KMS-11 (cell line): ENCODE data around the gene NAA30.
A peak's percentile ranks its signal among the peaks of the same experiment; 100 is the strongest.

Experiments
- H2AFZ ChIP-seq: fragments of 200-600 bp; sonication (generic); 2 replicates; pipeline ENCODE4 v1.6.1; 2016; ENCODE audit warnings: antibody characterized with exemption, mixed run types, low read depth
- H3K27ac ChIP-seq: fragments of 200-600 bp; sonication (generic); 2 replicates; pipeline ENCODE4 v1.6.1; 2016; ENCODE audit warnings: mild to moderate bottlenecking, mixed run types
- H3K27me3 ChIP-seq: fragments of 200-600 bp; sonication (generic); 2 replicates; pipeline ENCODE4 v1.6.1; 2017; ENCODE audit warnings: mild to moderate bottlenecking, low read depth, mixed run types, moderate library complexity; ENCODE audit not compliant: insufficient read depth
- H3K36me3 ChIP-seq: fragments of 200-600 bp; sonication (generic); 2 replicates; pipeline ENCODE4 v1.6.1; 2017; ENCODE audit warnings: mild to moderate bottlenecking, mixed run types; ENCODE audit not compliant: insufficient read depth
- H3K4me1 ChIP-seq: fragments of 200-600 bp; sonication (generic); 2 replicates; pipeline ENCODE4 v1.6.1; 2016; ENCODE audit warnings: mild to moderate bottlenecking, low read depth, mixed run types; ENCODE audit not compliant: poor library complexity, severe bottlenecking
- H3K4me2 ChIP-seq: fragments of 200-600 bp; sonication (generic); 2 replicates; pipeline ENCODE4 v1.7.0; 2016; ENCODE audit warnings: mild to moderate bottlenecking, mixed run types
- H3K4me3 ChIP-seq: fragments of 200-600 bp; sonication (generic); IDR thresholded peaks from 2 replicates; pipeline ENCODE4 v1.6.1; 2017; ENCODE audit warnings: low read depth, low read length, mixed read lengths; ENCODE audit not compliant: insufficient read depth
- H3K79me2 ChIP-seq: fragments of 200-600 bp; sonication (generic); 2 replicates; pipeline ENCODE4 v1.6.1; 2016; ENCODE audit warnings: low read depth, mixed run types; ENCODE audit not compliant: insufficient read depth
- H3K9ac ChIP-seq: fragments of 200-600 bp; sonication (generic); 2 replicates; pipeline ENCODE4 v1.6.1; 2016; ENCODE audit warnings: mild to moderate bottlenecking, mixed run types
- H4K20me1 ChIP-seq: fragments of 200-600 bp; sonication (generic); 2 replicates; pipeline ENCODE4 v1.6.1; 2016; ENCODE audit warnings: mild to moderate bottlenecking, mixed run types; ENCODE audit not compliant: insufficient read depth
- CTCF ChIP-seq: fragments of 200-600 bp; sonication (generic); conservative IDR thresholded peaks from 2 replicates; pipeline ENCODE4 v1.6.1; 2017; ENCODE audit warnings: low read depth, mild to moderate bottlenecking, antibody characterized with exemption, low read length, moderate library complexity, mixed read lengths

The NAA30 gene

DNA sequence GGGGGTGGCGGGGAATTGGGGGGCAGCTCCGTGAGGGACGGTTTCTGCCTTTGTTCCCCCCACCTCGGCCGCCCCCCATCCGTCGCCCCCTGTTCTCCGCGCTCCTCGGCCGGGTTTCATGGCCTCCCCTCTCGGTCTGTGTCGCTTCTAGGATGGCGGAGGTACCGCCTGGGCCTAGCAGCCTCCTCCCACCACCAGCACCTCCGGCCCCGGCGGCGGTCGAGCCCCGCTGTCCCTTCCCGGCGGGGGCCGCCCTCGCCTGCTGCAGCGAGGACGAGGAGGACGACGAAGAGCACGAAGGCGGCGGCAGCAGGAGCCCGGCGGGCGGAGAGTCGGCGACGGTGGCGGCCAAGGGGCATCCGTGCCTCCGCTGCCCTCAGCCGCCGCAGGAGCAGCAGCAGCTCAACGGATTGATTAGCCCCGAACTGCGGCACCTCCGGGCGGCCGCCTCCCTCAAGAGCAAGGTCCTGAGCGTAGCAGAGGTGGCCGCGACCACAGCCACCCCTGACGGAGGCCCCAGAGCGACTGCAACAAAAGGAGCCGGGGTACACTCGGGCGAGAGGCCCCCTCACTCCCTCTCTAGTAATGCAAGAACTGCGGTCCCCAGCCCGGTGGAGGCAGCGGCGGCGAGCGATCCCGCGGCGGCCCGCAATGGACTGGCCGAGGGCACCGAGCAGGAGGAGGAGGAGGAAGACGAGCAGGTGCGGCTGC, 575 bp downstream of the NAA30 start:
- Histone ChIP-seq H3K9ac (peak overlapping the region; percentile 82; the same call in 1 of the 2 replicates), H4K20me1 (no peaks in the 10 kb centered on the region), H3K27ac (no peak overlapping the region), H3K36me3 (no peaks in the 10 kb centered on the region), H2AFZ (peak overlapping the region; percentile 30; the same call in 1 of the 2 replicates), H3K4me2 (peak overlapping the region; percentile 60), H3K79me2 (peaks cover 19% of the 10 kb centered on the region), H3K4me1 (peaks cover 23% of the 10 kb centered on the region), H3K4me3 (no peak overlapping the region), H3K27me3 (no peaks in the 10 kb centered on the region)
- no peak for TF ChIP-seq CTCF

GRCh38 chr14:57391517-57392195, 1.3 kb downstream of the NAA30 start:
- no peak overlapping the region for H3K27ac ChIP-seq
- H3K27me3 ChIP-seq: no peaks in the 10 kb centered on the region
- TF ChIP-seq CTCF: no peak
- H3K79me2 ChIP-seq: peaks cover 19% of the 10 kb centered on the region
- H2AFZ ChIP-seq: no peak overlapping the region
- peak overlapping the region; percentile 82; the same call in 1 of the 2 replicates for H3K9ac ChIP-seq
- H4K20me1 ChIP-seq: no peaks in the 10 kb centered on the region
- no peak overlapping the region for H3K4me3 ChIP-seq
- H3K36me3 ChIP-seq: no peaks in the 10 kb centered on the region
- peak overlapping the region; percentile 60 for H3K4me2 ChIP-seq
- peaks cover 23% of the 10 kb centered on the region for H3K4me1 ChIP-seq

GRCh38 chr14:57392830-57393229, 2.4 kb downstream of the NAA30 start:
- Histone ChIP-seq H2AFZ (no peak overlapping the region), H3K27ac (no peak overlapping the region), H3K27me3 (no peaks in the 10 kb centered on the region), H4K20me1 (no peaks in the 10 kb centered on the region), H3K4me2 (peak overlapping the region; percentile 60), H3K79me2 (peaks cover 19% of the 10 kb centered on the region), H3K4me1 (peaks cover 23% of the 10 kb centered on the region), H3K4me3 (no peak overlapping the region), H3K36me3 (no peaks in the 10 kb centered on the region), H3K9ac (no peak overlapping the region)
- no peak for TF ChIP-seq CTCF

DNA sequence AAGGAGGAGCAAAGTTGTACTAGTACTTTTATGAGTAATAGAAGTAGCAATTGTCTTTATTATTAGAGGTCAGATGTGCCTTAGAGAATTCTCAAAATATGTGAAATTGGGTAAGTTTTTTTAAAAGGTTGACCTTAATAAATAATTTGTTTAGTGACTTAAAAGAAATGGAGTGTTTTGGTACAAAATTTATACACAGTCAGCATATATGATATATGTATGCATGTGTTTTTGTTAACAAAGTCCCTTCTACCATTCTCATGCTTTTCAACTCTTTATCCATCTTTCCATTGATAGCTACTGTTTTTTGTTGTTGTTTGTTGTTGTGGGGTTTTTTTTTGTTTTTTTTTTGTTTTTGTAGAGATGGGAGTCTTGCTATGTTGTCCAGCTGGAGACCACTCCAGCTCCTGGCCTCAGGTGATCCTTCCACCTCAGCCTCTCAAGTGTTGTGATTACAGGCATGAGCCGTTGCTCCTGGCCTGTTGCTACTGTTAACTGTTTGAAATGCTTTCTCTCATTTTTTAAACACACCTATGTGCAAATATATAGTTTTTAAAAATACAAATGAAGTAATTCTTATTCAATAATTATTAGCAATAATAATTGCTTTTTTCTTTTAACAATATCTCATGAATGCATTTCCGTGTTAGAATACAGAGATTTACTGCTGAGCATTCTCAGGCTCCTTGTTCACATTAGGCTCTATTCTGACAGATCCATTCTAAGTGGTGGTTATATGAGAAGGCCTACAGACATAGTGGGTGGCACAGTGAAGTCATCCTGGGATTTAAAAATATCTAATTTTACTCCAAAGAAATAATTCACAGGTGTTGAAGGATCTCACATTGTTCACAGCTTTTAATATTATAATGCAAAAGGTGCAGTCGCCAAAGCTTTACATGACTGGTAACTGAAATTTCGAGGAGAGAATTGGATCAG, 10.4 kb downstream of the NAA30 start:
- no peaks in the 10 kb centered on the region for H3K79me2 ChIP-seq
- no peak overlapping the region for H3K9ac ChIP-seq
- H3K4me2 ChIP-seq: no peak overlapping the region
- H3K36me3 ChIP-seq: no peaks in the 10 kb centered on the region
- no peak for TF ChIP-seq CTCF
- no peaks in the 10 kb centered on the region for H3K27me3 ChIP-seq
- H3K4me3 ChIP-seq: no peak overlapping the region
- no peaks in the 10 kb centered on the region for H4K20me1 ChIP-seq
- H3K27ac ChIP-seq: no peak overlapping the region
- no peaks in the 10 kb centered on the region for H3K4me1 ChIP-seq
- no peak overlapping the region for H2AFZ ChIP-seq
